Ishikawa (cell line): ENCODE results near the gene DUSP8.

ENCODE experiments used
- CEBPB ChIP-seq: IDR thresholded peaks from 2 replicates; pipeline ENCODE4 v1.6.1; 2012
- CREB1 ChIP-seq: IDR thresholded peaks from 2 replicates; pipeline ENCODE4 v1.6.1; 2012; ENCODE audit warnings: low read depth
- EGR1 ChIP-seq: IDR thresholded peaks from 2 replicates; pipeline ENCODE4 v1.6.1; 2012
- EP300 ChIP-seq: IDR thresholded peaks from 2 replicates; pipeline ENCODE4 v1.6.1; 2012; ENCODE audit warnings: borderline replicate concordance
- FOXM1 ChIP-seq: IDR thresholded peaks from 2 replicates; pipeline ENCODE4 v1.6.1; 2012; ENCODE audit warnings: low read depth, borderline replicate concordance
- NFIC ChIP-seq: IDR thresholded peaks from 2 replicates; pipeline ENCODE4 v1.6.1; 2012
- RAD21 ChIP-seq: IDR thresholded peaks from 2 replicates; pipeline ENCODE4 v1.6.1; 2012; ENCODE audit warnings: low read depth
- TAF1 ChIP-seq: IDR thresholded peaks from 2 replicates; pipeline ENCODE4 v1.6.1; 2012; ENCODE audit warnings: low read depth, mild to moderate bottlenecking
- TEAD4 ChIP-seq: IDR thresholded peaks from 2 replicates; pipeline ENCODE4 v1.6.1; 2012
- YY1 ChIP-seq: IDR thresholded peaks from 2 replicates; pipeline ENCODE4 v1.6.1; 2012; ENCODE audit warnings: low read depth
- ZBTB7A ChIP-seq: IDR thresholded peaks from 2 replicates; pipeline ENCODE4 v1.6.1; 2012; ENCODE audit warnings: low read depth
- TF ChIP-seq, protein P1 (sequence below): IDR thresholded peaks from 2 replicates; pipeline ENCODE4 v1.6.1; 2012
- TF ChIP-seq, protein P2 (sequence below): IDR thresholded peaks from 2 replicates; pipeline ENCODE4 v1.6.1; 2012; ENCODE audit warnings: low read depth, mild to moderate bottlenecking
- TF ChIP-seq, protein P3 (sequence below): IDR thresholded peaks from 2 replicates; pipeline ENCODE4 v1.6.1; 2012

The DUSP8 gene

DNA sequence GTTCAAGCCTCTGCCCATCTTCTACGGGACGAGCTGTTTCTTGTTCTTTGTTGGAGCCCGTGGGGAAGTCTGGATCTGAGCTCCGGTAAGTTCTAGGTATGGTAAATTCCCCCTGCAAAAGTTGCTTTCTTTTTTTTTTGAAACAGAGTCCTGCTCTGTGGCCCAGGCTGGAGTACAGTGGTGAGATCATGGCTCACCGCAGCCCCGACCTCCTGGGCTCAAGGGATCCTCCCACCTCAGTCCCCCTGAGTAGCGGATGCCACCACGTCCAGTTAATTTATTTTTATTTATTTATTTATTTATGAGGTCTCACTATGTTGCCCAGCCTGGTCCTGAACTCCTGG, 50.0 kb downstream of the DUSP8 start:
- TF ChIP-seq EP300 (no peak), EGR1 (no peak), TEAD4 (no peak), ZBTB7A (no peak), CEBPB (no peak), RAD21 (no peak), YY1 (no peak), NFIC (no peak), CREB1 (no peak)
- TF ChIP-seq, protein P1, sequence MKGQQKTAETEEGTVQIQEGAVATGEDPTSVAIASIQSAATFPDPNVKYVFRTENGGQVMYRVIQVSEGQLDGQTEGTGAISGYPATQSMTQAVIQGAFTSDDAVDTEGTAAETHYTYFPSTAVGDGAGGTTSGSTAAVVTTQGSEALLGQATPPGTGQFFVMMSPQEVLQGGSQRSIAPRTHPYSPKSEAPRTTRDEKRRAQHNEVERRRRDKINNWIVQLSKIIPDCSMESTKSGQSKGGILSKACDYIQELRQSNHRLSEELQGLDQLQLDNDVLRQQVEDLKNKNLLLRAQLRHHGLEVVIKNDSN, result no peak
- TF ChIP-seq, protein P2, sequence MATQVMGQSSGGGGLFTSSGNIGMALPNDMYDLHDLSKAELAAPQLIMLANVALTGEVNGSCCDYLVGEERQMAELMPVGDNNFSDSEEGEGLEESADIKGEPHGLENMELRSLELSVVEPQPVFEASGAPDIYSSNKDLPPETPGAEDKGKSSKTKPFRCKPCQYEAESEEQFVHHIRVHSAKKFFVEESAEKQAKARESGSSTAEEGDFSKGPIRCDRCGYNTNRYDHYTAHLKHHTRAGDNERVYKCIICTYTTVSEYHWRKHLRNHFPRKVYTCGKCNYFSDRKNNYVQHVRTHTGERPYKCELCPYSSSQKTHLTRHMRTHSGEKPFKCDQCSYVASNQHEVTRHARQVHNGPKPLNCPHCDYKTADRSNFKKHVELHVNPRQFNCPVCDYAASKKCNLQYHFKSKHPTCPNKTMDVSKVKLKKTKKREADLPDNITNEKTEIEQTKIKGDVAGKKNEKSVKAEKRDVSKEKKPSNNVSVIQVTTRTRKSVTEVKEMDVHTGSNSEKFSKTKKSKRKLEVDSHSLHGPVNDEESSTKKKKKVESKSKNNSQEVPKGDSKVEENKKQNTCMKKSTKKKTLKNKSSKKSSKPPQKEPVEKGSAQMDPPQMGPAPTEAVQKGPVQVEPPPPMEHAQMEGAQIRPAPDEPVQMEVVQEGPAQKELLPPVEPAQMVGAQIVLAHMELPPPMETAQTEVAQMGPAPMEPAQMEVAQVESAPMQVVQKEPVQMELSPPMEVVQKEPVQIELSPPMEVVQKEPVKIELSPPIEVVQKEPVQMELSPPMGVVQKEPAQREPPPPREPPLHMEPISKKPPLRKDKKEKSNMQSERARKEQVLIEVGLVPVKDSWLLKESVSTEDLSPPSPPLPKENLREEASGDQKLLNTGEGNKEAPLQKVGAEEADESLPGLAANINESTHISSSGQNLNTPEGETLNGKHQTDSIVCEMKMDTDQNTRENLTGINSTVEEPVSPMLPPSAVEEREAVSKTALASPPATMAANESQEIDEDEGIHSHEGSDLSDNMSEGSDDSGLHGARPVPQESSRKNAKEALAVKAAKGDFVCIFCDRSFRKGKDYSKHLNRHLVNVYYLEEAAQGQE, result no peak
- TF ChIP-seq, protein P3, sequence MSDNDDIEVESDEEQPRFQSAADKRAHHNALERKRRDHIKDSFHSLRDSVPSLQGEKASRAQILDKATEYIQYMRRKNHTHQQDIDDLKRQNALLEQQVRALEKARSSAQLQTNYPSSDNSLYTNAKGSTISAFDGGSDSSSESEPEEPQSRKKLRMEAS, result no peak

DNA sequence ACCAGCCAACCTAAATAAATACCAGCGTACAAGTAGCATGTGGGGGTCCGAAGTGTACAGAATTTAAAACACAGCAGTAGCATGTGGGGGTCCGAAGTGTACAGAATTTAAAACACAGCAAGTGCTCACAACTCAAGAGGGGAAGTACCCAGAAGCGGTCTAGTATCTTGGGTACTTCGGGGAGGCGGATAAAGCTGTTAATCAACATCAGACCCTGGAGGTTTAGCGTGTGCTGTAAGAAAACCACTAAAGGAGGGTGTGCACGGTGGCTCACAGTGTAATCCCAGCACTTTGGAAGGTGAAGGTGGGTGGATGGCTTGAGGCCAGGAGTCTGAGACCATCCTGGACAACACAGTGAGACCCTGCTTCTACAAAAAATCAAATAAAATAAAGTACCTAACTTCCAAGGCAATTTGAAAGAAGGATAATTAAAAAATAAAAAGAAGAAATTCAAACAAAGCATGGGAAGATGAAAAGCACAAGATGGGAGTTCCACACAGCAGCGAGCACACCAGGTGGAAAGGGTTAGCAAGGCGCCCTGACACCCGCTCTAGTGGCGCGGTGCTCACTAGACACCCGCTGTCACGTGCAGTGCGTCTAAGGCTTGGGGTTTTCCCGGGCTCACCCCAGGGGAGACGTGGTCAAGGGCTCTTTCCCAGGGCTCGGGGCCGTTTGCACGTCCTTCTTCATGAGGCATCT, 50.5 kb downstream of the DUSP8 start:
- no peak for TF ChIP-seq CREB1
- TF ChIP-seq, protein P2, result no peak
- no peak for TF ChIP-seq TEAD4
- no peak for TF ChIP-seq EP300
- TF ChIP-seq EGR1, result no peak

DNA sequence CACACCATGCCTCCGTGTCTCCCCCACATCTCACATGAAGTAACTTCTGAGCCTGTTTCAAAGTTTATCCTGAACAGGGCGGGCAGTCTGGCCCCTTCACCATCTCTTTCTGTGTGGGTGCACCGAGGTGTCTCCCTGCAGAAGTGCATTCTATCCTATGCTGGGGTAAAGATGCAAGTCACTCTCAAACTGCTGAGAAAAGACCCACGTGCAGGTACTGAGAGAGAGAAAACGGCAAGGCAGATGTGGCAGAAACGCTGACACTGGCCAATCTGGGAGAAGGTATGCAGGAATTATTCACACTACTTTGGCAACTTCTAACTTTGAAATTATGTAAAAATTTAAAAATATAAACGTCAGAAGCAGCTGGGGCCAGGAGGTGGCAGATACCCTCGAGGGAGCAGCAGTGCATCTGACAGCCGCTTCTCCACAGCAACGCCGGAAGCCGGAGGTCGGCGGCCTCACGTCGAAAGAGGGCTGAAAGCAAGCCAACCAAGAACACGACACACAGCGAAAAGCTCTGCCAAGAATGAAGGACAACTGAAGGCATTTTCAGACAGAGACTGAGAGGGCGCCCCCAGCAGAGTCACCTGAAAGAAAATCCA, 51.3 kb downstream of the DUSP8 start:
- TF ChIP-seq EP300 (no peak), TEAD4 (no peak), NFIC (no peak), YY1 (no peak), FOXM1 (no peak), CEBPB (no peak), RAD21 (no peak), CREB1 (no peak), TAF1 (no peak)
- TF ChIP-seq, protein P3, result no peak
- TF ChIP-seq, protein P1, result no peak

DNA sequence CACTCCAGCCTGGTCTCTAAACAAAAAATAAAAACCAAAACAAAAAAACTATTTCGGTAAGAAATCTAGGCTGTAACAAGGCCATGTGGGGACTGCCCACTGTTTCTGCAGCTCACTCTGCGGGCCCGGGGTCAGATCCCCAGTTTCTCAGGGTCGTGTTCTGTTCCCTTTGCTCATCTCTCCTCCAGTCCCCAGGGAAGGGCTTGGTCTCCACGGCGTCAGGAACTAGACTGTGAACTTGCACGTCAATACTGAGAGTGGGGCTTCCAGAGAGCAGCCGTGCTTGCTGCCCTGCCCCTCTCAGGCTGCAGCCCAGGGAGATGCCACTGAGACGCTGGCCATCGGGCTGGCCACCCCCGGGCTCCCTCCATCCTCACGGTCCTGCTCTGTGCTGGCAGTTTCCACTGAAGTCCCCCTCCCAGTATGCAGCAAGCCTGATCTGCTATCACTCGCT, 51.8 kb downstream of the DUSP8 start:
- no peak for TF ChIP-seq RAD21
- TF ChIP-seq YY1, result no peak
- TF ChIP-seq, protein P2, result no peak
- TF ChIP-seq TEAD4, result no peak
- TF ChIP-seq TAF1, result no peak
- no peak for TF ChIP-seq FOXM1
- TF ChIP-seq, protein P1, result no peak
- TF ChIP-seq CREB1, result no peak
- TF ChIP-seq NFIC, result no peak
